ENCODE data around the gene MATN4. TPM values are rescaled to one million over a fixed set of nuclear protein-coding genes. Genes with fewer than 3 reads are reported as not detected.
"Not testable (repeated sequence)": the region's sequence is repeated elsewhere in the genome, so short reads cannot be mapped to it uniquely, and the experiment has no call there.

MATN4 gene
- total and polyA plus RNA-seq, 4 donors = 0.14 to 0.49 (median 0.35) TPM

DNA sequence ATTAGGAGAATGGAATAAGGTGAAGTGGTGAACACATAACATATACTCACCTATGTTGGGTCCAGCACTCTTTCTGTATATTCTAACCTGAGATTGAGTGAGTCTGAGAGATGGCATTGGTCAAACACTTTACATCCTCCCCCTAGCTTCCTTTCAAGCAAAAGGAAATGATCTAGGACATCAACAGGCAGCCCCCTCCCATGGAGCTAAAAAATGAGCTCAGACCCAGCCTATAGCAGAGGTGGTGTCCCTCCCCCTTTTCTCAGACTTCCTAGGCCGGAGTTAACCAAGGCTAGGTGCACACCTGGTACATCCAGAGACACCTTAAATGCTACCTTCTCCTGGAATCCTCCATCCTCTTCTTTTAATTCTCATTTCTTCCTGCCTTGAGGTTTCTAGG lies 45.6 kb upstream of the MATN4 start:
- Histone ChIP-seq H3K4me3 (no peak overlapping the region), H3K27me3 (ENCODE audit: control insufficient read depth in 3 of 3, insufficient read depth in 3 of 3, low read length in 2 of 3) (no peaks in the 10 kb centered on the region), H3K4me1 (ENCODE audit: control insufficient read depth in 5 of 5, insufficient read depth in 5 of 5, low read length in 5 of 5) (peaks cover 0 to 12% (median 7%) of the 10 kb centered on the region in 5 donors), H3K27ac (ENCODE audit: low read depth in 1 of 2, low read length in 1 of 2) (peak overlapping the region in 1 of 2 donors; percentile 83), H3K36me3 (ENCODE audit: control insufficient read depth in 4 of 4, insufficient read depth in 4 of 4, low read length in 4 of 4) (no peaks in the 10 kb centered on the region), H3K9me3 (ENCODE audit: control insufficient read depth in 4 of 4, insufficient read depth in 3 of 4, low read length in 3 of 4) (no peaks in the 10 kb centered on the region), H3K9ac (ENCODE audit: insufficient read depth in 1 of 2, low read length in 2 of 2) (no peak overlapping the region)
- TF ChIP-seq, protein P1, sequence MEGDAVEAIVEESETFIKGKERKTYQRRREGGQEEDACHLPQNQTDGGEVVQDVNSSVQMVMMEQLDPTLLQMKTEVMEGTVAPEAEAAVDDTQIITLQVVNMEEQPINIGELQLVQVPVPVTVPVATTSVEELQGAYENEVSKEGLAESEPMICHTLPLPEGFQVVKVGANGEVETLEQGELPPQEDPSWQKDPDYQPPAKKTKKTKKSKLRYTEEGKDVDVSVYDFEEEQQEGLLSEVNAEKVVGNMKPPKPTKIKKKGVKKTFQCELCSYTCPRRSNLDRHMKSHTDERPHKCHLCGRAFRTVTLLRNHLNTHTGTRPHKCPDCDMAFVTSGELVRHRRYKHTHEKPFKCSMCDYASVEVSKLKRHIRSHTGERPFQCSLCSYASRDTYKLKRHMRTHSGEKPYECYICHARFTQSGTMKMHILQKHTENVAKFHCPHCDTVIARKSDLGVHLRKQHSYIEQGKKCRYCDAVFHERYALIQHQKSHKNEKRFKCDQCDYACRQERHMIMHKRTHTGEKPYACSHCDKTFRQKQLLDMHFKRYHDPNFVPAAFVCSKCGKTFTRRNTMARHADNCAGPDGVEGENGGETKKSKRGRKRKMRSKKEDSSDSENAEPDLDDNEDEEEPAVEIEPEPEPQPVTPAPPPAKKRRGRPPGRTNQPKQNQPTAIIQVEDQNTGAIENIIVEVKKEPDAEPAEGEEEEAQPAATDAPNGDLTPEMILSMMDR (IDR thresholded peaks at IDR 0.05; ENCODE audit: control extremely low read depth, extremely low read depth) = no peak
- no peak for ATAC-seq (ENCODE audit: insufficient read depth, low FRiP score)
- no peak for DNase-seq
- WGBS, 2 donors = 93 to 96% methylated on average over 1 of the region's 1 CpG

DNA sequence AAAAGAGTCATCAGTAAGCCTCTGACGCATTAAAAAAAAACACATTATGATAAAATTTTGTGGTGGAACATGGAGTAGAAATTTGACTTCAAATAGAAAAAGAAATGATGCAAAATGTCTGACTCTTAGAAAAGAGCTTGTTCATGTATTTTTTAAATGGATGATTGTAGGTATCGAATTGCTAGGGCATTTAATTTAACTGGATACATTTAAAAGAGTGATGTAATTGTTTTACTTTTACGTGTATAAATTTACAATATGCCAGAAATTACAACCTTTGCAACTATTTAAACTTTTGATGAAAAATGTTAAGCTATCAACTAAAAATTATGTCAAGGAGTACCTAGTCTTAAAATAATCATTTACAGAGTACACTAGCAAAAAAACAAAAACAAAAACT lies 44.6 kb upstream of the MATN4 start:
- 93 to 97% methylated on average over 3 of the region's 3 CpGs for WGBS, 2 donors
- TF ChIP-seq, protein P1 (IDR thresholded peaks at IDR 0.05; ENCODE audit: control extremely low read depth, extremely low read depth) = no peak
- no peak overlapping the region for H3K9ac ChIP-seq (ENCODE audit: insufficient read depth in 1 of 2, low read length in 2 of 2)
- H3K27me3 ChIP-seq (ENCODE audit: control insufficient read depth in 3 of 3, insufficient read depth in 3 of 3, low read length in 2 of 3) = no peaks in the 10 kb centered on the region
- no peak for ATAC-seq (ENCODE audit: insufficient read depth, low FRiP score)
- H3K9me3 ChIP-seq (ENCODE audit: control insufficient read depth in 4 of 4, insufficient read depth in 3 of 4, low read length in 3 of 4) = no peaks in the 10 kb centered on the region
- no peaks in the 10 kb centered on the region for H3K36me3 ChIP-seq (ENCODE audit: control insufficient read depth in 4 of 4, insufficient read depth in 4 of 4, low read length in 4 of 4)
- H3K27ac ChIP-seq (ENCODE audit: low read depth in 1 of 2, low read length in 1 of 2) = no peak overlapping the region
- no peak for DNase-seq
- H3K4me3 ChIP-seq = no peak overlapping the region
- peaks cover 0 to 12% (median under 1%) of the 10 kb centered on the region in 5 donors for H3K4me1 ChIP-seq (ENCODE audit: control insufficient read depth in 5 of 5, insufficient read depth in 5 of 5, low read length in 5 of 5)

DNA sequence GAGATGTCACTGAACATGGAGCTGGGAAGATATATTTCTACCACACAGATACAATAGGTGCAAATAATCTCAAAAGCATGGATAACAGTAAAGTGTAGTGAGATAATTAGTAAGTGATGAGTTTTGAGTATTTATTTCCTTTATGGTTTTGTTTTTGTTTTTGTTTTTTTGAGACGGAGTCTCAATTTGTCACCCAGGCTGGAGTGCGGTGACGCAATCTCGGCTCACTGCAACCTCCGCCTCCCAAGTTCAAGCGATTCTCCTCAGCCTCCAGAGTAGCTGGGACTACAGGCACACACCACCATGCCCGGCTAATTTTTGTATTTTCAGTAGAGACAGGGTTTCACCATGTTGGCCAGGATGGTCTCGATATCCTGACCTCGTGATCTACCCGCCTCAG lies 42.7 kb upstream of the MATN4 start:
- H3K9ac ChIP-seq (ENCODE audit: insufficient read depth in 1 of 2, low read length in 2 of 2); H3K27ac ChIP-seq (ENCODE audit: low read depth in 1 of 2, low read length in 1 of 2); DNase-seq; H3K36me3 ChIP-seq (ENCODE audit: control insufficient read depth in 4 of 4, insufficient read depth in 4 of 4, low read length in 4 of 4); ATAC-seq (ENCODE audit: insufficient read depth, low FRiP score); H3K4me3 ChIP-seq; H3K27me3 ChIP-seq (ENCODE audit: control insufficient read depth in 3 of 3, insufficient read depth in 3 of 3, low read length in 2 of 3); H3K9me3 ChIP-seq (ENCODE audit: control insufficient read depth in 4 of 4, insufficient read depth in 3 of 4, low read length in 3 of 4): not testable (repeated sequence)
- H3K4me1 ChIP-seq (ENCODE audit: control insufficient read depth in 5 of 5, insufficient read depth in 5 of 5, low read length in 5 of 5) = peaks cover 0 to 11% (median 5%) of the 10 kb centered on the region in 5 donors
- WGBS, 2 donors = 90 to 91% methylated on average over 10 of the region's 10 CpGs

DNA sequence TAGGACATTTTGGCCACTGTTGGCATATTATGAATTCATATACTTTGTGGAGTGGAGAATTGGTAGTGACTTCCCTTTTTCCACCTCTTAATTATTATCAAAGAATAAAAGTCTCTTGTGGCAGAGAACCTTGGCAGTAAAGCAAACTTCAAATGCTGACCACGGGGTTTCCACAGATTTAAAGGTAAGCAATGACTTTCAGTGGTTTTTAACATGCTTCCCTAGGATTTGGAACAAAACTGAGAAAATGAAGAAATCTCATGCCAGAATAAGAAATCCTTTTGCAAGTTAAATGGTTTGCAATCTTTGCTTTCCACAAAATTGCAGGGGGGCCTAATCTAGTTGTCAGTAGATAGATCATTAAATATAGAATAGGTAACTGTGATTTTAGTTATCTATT lies 42.1 kb upstream of the MATN4 start:
- no peaks in the 10 kb centered on the region for H3K9me3 ChIP-seq (ENCODE audit: control insufficient read depth in 4 of 4, insufficient read depth in 3 of 4, low read length in 3 of 4)
- no peak overlapping the region for H3K4me3 ChIP-seq
- no peaks in the 10 kb centered on the region for H3K36me3 ChIP-seq (ENCODE audit: control insufficient read depth in 4 of 4, insufficient read depth in 4 of 4, low read length in 4 of 4)
- TF ChIP-seq, protein P1 (IDR thresholded peaks at IDR 0.05; ENCODE audit: control extremely low read depth, extremely low read depth) = no peak
- no peaks in the 10 kb centered on the region for H3K27me3 ChIP-seq (ENCODE audit: control insufficient read depth in 3 of 3, insufficient read depth in 3 of 3, low read length in 2 of 3)
- WGBS, 2 donors = 18 to 41% methylated on average over 1 of the region's 1 CpG
- peaks cover 0 to 11% (median 3%) of the 10 kb centered on the region in 5 donors for H3K4me1 ChIP-seq (ENCODE audit: control insufficient read depth in 5 of 5, insufficient read depth in 5 of 5, low read length in 5 of 5)
- no peak overlapping the region for H3K9ac ChIP-seq (ENCODE audit: insufficient read depth in 1 of 2, low read length in 2 of 2)
- H3K27ac ChIP-seq (ENCODE audit: low read depth in 1 of 2, low read length in 1 of 2) = no peak overlapping the region
- DNase-seq = no peak
- ATAC-seq (ENCODE audit: insufficient read depth, low FRiP score) = no peak
